Dendritic cell treated with granulocyte-macrophage colony-stimulating factor and Interleukin-4, amounts not matched to agents 40 ng/mL and 50 ng/mL, for 4 days (primary cell): Measurements from ENCODE around the gene SCLY.
"Not testable (repeated sequence)": the region's sequence is repeated elsewhere in the genome, so short reads cannot be mapped to it uniquely, and the experiment has no call there.

ENCODE experiments used
- H3K27ac Mint-ChIP-seq: one replicate; pipeline ENCODE4 v1.8.0; 2022; ENCODE audit warnings: mild to moderate bottlenecking, mixed read lengths
- H3K27me3 Mint-ChIP-seq: one replicate; pipeline ENCODE4 v1.8.0; 2022; ENCODE audit warnings: mild to moderate bottlenecking, mixed read lengths
- H3K36me3 Mint-ChIP-seq: one replicate; pipeline ENCODE4 v1.8.0; 2022; ENCODE audit warnings: low read depth, mixed read lengths
- H3K4me1 Mint-ChIP-seq: one replicate; pipeline ENCODE4 v1.8.0; 2022; ENCODE audit warnings: low read depth, mixed read lengths
- H3K4me3 Mint-ChIP-seq: one replicate; pipeline ENCODE4 v1.8.0; 2022; ENCODE audit warnings: mild to moderate bottlenecking, moderate library complexity, mixed read lengths
- H3K9me3 Mint-ChIP-seq: one replicate; pipeline ENCODE4 v1.8.0; 2022; ENCODE audit warnings: mixed read lengths
- intact Hi-C: fragments of 100-400 bp; cut with micrococcal nuclease; formaldehyde crosslinking; loops from one replicate; pipeline ENCODE4 v1.15.0; 2022

SCLY gene

GRCh38 chr2:238029853-238030252 lies 30.9 kb upstream of the SCLY start:
- peaks cover 28% of the 10 kb centered on the region for H3K4me1 Mint-ChIP-seq
- intact Hi-C loops = no loop called here
- H3K9me3 Mint-ChIP-seq = no peaks in the 10 kb centered on the region
- no peak overlapping the region for H3K4me3 Mint-ChIP-seq
- peaks cover 96% of the 10 kb centered on the region for H3K36me3 Mint-ChIP-seq
- H3K27me3 Mint-ChIP-seq = no peaks in the 10 kb centered on the region
- H3K27ac Mint-ChIP-seq = no peak overlapping the region

GRCh38 chr2:238030422-238031155 lies 30.2 kb upstream of the SCLY start:
- Mint-ChIP-seq H3K27ac (no peak overlapping the region), H3K27me3 (no peaks in the 10 kb centered on the region), H3K4me1 (peaks cover 20% of the 10 kb centered on the region), H3K4me3 (no peak overlapping the region), H3K9me3 (no peaks in the 10 kb centered on the region), H3K36me3 (peaks cover 96% of the 10 kb centered on the region)
- intact Hi-C loops = no loop called here

- H3K4me3 Mint-ChIP-seq = no peak overlapping the region
- no peak overlapping the region for H3K27ac Mint-ChIP-seq
- H3K4me1 Mint-ChIP-seq = peaks cover 9% of the 10 kb centered on the region
- intact Hi-C loops = no loop called here
- H3K36me3 Mint-ChIP-seq = peaks cover 96% of the 10 kb centered on the region
- no peaks in the 10 kb centered on the region for H3K27me3 Mint-ChIP-seq
- H3K9me3 Mint-ChIP-seq = no peaks in the 10 kb centered on the region
Observed at GRCh38 chr2:238031751-238032150, 29.1 kb upstream of the SCLY start.

GRCh38 chr2:238032755-238033337 lies 28.0 kb upstream of the SCLY start:
- intact Hi-C loops = no loop called here
- no peaks in the 10 kb centered on the region for H3K4me1 Mint-ChIP-seq
- no peak overlapping the region for H3K27ac Mint-ChIP-seq
- no peaks in the 10 kb centered on the region for H3K27me3 Mint-ChIP-seq
- H3K4me3 Mint-ChIP-seq = no peak overlapping the region
- H3K36me3 Mint-ChIP-seq = peaks cover 96% of the 10 kb centered on the region
- H3K9me3 Mint-ChIP-seq = no peaks in the 10 kb centered on the region

GRCh38 chr2:238033991-238034390 lies 26.8 kb upstream of the SCLY start:
- H3K9me3 Mint-ChIP-seq, H3K27me3 Mint-ChIP-seq, H3K4me1 Mint-ChIP-seq, H3K4me3 Mint-ChIP-seq, H3K27ac Mint-ChIP-seq, intact Hi-C loops: not testable (repeated sequence)
- peaks cover 100% of the 10 kb centered on the region for H3K36me3 Mint-ChIP-seq

GRCh38 chr2:238038203-238038602 lies 22.6 kb upstream of the SCLY start:
- Mint-ChIP-seq H3K27me3 (no peaks in the 10 kb centered on the region), H3K4me1 (peaks cover 4% of the 10 kb centered on the region), H3K4me3 (no peak overlapping the region), H3K9me3 (no peaks in the 10 kb centered on the region), H3K36me3 (peaks cover 100% of the 10 kb centered on the region), H3K27ac (no peak overlapping the region)
- intact Hi-C loops = no loop called here

- Mint-ChIP-seq H3K27me3 (no peaks in the 10 kb centered on the region), H3K4me1 (peaks cover 4% of the 10 kb centered on the region), H3K27ac (no peak overlapping the region), H3K9me3 (no peaks in the 10 kb centered on the region), H3K4me3 (no peak overlapping the region), H3K36me3 (peaks cover 100% of the 10 kb centered on the region)
- intact Hi-C loops = no loop called here
Observed at GRCh38 chr2:238039151-238039550, 21.6 kb upstream of the SCLY start.

GRCh38 chr2:238039985-238040384 lies 20.8 kb upstream of the SCLY start:
- intact Hi-C loops = no loop called here
- H3K4me3 Mint-ChIP-seq = no peak overlapping the region
- H3K27me3 Mint-ChIP-seq = no peaks in the 10 kb centered on the region
- no peak overlapping the region for H3K27ac Mint-ChIP-seq
- no peaks in the 10 kb centered on the region for H3K9me3 Mint-ChIP-seq
- H3K36me3 Mint-ChIP-seq = peaks cover 100% of the 10 kb centered on the region
- peaks cover 4% of the 10 kb centered on the region for H3K4me1 Mint-ChIP-seq

GRCh38 chr2:238040918-238041317 lies 19.9 kb upstream of the SCLY start:
- Mint-ChIP-seq H3K36me3 (peaks cover 100% of the 10 kb centered on the region), H3K4me1 (peaks cover 4% of the 10 kb centered on the region), H3K4me3 (no peak overlapping the region), H3K27me3 (no peaks in the 10 kb centered on the region), H3K9me3 (peaks cover 5% of the 10 kb centered on the region), H3K27ac (no peak overlapping the region)
- intact Hi-C loops = no loop called here

- intact Hi-C loops = no loop called here
- Mint-ChIP-seq H3K27me3 (no peaks in the 10 kb centered on the region), H3K36me3 (peaks cover 100% of the 10 kb centered on the region), H3K4me3 (no peak overlapping the region), H3K4me1 (peaks cover 4% of the 10 kb centered on the region), H3K27ac (no peak overlapping the region), H3K9me3 (peaks cover 16% of the 10 kb centered on the region)
Observed at GRCh38 chr2:238042090-238042489, 18.7 kb upstream of the SCLY start.

- peaks cover 2% of the 10 kb centered on the region for H3K27me3 Mint-ChIP-seq
- intact Hi-C loops = no loop called here
- H3K4me1 Mint-ChIP-seq = peaks cover 4% of the 10 kb centered on the region
- no peak overlapping the region for H3K4me3 Mint-ChIP-seq
- H3K27ac Mint-ChIP-seq = no peak overlapping the region
- peaks cover 100% of the 10 kb centered on the region for H3K36me3 Mint-ChIP-seq
- peaks cover 26% of the 10 kb centered on the region for H3K9me3 Mint-ChIP-seq
Observed at GRCh38 chr2:238042849-238043584, 17.8 kb upstream of the SCLY start.

GRCh38 chr2:238043851-238044250 lies 16.9 kb upstream of the SCLY start:
- peaks cover 4% of the 10 kb centered on the region for H3K4me1 Mint-ChIP-seq
- no peak overlapping the region for H3K27ac Mint-ChIP-seq
- peaks cover 94% of the 10 kb centered on the region for H3K36me3 Mint-ChIP-seq
- intact Hi-C loops = no loop called here
- H3K4me3 Mint-ChIP-seq = no peak overlapping the region
- peaks cover 2% of the 10 kb centered on the region for H3K27me3 Mint-ChIP-seq
- peaks cover 34% of the 10 kb centered on the region for H3K9me3 Mint-ChIP-seq

- H3K27me3 Mint-ChIP-seq = peaks cover 2% of the 10 kb centered on the region
- peaks cover 77% of the 10 kb centered on the region for H3K36me3 Mint-ChIP-seq
Observed at GRCh38 chr2:238045575-238045974, 15.2 kb upstream of the SCLY start.

GRCh38 chr2:238046725-238047270 lies 14.0 kb upstream of the SCLY start:
- no peak overlapping the region for H3K27ac Mint-ChIP-seq
- intact Hi-C loops = no loop called here
- H3K4me3 Mint-ChIP-seq = no peak overlapping the region
- H3K27me3 Mint-ChIP-seq = peaks cover 2% of the 10 kb centered on the region
- H3K36me3 Mint-ChIP-seq = peaks cover 65% of the 10 kb centered on the region
- no peaks in the 10 kb centered on the region for H3K4me1 Mint-ChIP-seq
- peaks cover 35% of the 10 kb centered on the region for H3K9me3 Mint-ChIP-seq

More at GRCh38 chr2:238045575-238045974, 15.2 kb upstream of the SCLY start:
- no peaks in the 10 kb centered on the region for H3K4me1 Mint-ChIP-seq
- intact Hi-C loops = no loop called here
- H3K27ac Mint-ChIP-seq = no peak overlapping the region
- peaks cover 35% of the 10 kb centered on the region for H3K9me3 Mint-ChIP-seq
- no peak overlapping the region for H3K4me3 Mint-ChIP-seq
